ENCODE results near the gene SFMBT2.
A peak's percentile ranks its signal among the peaks of the same experiment; 100 is the strongest.

The SFMBT2 gene

DNA sequence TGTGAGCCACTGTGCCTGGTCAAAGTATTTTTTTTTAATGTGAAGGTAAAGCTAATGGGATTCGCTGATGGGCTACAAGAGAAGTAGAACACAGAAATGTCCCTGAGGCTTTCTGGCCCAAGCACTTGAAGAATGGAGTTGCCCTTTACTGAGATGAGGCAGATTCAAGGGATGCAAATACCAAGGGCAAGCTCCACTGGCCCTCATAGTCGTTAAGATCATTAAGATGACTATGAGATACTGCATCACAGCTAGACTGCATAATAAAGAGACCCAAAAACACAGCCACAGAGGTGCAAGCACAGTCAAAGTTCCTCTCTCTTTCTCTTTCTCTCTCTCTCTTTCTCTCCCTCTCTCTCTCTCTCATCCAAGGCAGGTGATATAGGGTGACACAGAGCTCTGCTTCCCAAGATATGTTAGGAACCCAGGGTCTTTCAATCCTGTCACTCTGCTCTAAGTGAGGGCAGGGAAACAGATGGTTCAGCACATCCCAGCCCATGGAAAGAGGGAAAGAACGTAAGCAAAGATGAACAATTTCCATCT, 117.4 kb downstream of the SFMBT2 start:
- no peak for DNase-seq

- no peak for DNase-seq
Measured at GRCh38 chr10:7291487-7292270, 119.2 kb downstream of the SFMBT2 start.

- no peak for DNase-seq
Measured at GRCh38 chr10:7288060-7288690, 122.7 kb downstream of the SFMBT2 start.

GRCh38 chr10:7287377-7287776, 123.5 kb downstream of the SFMBT2 start:
- DNase-seq: no peak

DNA sequence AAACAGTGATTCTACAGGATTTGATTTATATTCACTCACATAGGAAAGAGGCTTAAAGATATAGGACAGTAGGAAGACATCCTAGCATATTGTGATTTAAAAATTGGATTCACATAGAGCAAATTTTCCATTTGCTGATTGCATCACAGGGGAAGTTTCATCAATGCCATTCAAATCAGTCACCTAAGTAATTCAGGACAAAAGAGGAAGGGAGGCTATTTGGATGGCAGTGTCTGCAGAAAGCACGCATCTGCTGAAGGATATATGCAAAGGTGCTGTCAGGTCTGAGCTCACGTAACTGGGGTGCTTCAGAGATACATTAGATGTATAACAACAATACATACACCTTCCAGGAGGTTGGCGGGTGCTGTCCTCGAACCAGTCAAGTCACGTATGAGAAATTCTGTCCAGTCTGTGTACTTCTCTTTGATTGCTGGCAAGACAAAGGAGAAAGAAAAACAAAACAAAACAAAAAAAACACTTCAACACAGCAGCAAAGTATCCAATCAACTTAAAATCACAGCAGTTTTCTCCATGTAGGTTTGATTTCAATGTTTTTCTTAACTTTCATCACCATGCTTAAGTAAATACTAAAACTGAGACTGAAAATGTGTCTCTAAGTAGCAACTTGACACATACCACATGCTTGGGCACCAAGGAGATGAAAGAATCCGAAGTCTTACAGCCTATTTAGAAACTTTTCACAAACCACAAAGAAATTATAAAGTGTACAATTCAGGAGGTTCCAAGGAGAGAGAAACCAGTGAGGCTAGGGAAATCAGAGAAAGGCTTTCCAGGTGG, 125.1 kb downstream of the SFMBT2 start:
- DNase-seq: no peak

- DNase-seq: no peak
Measured at GRCh38 chr10:7283246-7283645, 127.6 kb downstream of the SFMBT2 start.

GRCh38 chr10:7282457-7282856, 128.4 kb downstream of the SFMBT2 start:
- DNase-seq: no peak

GRCh38 chr10:7281429-7281828, 129.4 kb downstream of the SFMBT2 start:
- no peak for DNase-seq

GRCh38 chr10:7279303-7279702, 131.5 kb downstream of the SFMBT2 start:
- DNase-seq: no peak

DNA sequence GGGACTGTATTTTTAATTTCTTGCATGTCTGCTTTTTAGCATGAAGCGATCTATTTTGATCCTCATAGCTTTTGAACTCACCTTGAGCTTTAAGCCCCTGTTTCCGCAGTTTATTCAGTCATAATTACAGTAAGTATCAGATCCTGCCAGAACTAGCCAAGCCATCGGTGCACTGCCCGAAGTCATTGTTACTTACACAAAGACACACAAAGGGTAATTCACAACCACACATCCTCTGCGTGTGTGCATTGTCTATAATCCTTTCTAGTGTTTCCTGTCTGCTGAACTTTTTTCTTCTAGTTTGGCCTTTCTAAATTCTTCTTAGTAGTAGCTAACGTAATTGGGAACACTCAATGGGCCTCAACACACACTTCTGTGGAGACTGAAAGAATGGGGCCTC, 133.0 kb downstream of the SFMBT2 start:
- no peak for DNase-seq

DNA sequence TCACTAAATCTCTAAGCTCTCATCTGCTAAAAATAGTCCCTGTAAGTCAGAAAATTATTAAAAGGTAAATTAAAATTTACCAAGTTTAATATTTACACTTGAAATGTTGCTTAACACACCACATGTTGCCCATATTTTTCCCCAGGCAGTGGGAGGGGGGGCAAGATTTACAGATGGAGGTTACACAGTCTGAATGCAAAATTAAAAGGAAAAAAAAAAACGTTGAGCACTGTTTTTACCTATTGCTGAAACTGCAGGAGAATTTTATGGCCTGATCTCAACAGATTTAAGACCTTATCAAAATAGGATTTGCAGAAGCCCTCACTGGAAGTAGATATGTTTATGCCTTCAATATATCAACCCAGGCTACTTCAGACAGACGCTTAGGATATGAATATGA, 133.4 kb downstream of the SFMBT2 start:
- DNase-seq: no peak

DNA sequence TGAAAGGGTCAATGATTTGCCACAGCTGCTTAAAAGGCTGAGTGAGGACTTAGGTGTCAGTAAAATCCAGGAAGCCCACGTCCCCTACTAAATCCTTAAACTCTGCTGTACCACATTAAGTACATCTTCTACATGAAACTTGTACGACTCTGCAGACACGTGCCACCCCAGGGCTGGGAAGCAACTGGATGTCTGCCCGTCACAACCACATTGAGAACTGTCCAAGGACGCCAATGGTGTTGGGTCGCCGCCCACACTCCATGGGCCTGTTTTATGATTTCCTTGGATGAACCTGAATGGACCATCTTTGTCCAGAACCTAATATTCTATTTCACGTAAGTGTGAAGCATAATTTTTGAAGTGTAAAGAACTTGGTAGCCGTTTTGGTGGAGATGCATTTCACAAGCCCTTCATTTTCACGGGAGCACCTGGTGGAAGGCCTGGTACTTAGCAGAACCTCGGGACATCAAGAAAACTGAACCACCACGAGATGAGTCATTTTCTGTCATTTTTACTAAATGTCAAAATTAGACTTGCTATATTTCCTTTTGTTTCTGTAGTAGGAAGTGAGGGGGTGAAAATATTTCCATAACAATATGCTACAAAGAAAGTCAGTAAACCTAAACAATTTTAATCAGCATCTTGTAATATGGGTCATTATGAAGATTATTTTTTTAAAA, 134.9 kb downstream of the SFMBT2 start:
- no peak for DNase-seq

GRCh38 chr10:7274293-7274692, 136.5 kb downstream of the SFMBT2 start:
- no peak for DNase-seq

DNA sequence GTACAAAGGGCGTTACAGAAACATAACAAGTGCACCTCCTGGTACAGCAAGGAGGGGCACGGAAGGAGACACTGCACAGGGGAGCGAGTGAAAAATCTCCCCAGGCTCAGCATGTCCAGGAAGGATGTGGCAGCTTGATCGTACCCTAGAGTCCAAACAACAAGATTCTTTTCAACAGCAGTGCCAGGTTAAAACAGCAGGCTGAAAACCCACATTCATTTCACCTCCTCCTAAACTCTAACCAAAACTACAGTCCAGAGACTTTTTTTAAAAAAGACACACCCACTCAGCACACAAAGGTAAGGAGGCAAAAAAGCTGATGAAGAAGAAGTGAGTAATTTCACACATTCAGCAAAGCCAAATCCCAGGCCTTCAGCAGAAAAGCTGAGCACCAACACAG, 138.8 kb downstream of the SFMBT2 start:
- peak; percentile 39 for DNase-seq

DNA sequence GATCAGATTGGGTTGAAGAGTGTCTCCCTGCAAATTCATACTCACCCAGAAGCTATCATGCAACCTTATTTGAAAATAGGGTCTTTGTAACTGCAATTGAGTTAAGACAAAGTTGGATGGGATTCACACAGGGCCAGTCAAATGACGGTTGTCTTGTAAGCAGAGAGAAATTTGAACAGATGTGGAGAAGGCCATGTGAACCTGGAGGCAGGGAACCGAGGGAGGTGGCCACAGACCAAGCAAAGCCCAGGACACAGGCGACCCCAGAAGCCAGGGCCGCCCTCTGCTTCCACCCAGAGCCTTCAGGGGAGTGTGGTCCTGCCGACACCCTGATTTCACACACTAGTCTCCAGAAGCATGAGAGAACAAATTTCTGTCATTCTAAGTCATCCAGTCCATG, 140.8 kb downstream of the SFMBT2 start:
- no peak for DNase-seq

- DNase-seq: no peak
Measured at GRCh38 chr10:7267142-7267541, 143.7 kb downstream of the SFMBT2 start.

DNA sequence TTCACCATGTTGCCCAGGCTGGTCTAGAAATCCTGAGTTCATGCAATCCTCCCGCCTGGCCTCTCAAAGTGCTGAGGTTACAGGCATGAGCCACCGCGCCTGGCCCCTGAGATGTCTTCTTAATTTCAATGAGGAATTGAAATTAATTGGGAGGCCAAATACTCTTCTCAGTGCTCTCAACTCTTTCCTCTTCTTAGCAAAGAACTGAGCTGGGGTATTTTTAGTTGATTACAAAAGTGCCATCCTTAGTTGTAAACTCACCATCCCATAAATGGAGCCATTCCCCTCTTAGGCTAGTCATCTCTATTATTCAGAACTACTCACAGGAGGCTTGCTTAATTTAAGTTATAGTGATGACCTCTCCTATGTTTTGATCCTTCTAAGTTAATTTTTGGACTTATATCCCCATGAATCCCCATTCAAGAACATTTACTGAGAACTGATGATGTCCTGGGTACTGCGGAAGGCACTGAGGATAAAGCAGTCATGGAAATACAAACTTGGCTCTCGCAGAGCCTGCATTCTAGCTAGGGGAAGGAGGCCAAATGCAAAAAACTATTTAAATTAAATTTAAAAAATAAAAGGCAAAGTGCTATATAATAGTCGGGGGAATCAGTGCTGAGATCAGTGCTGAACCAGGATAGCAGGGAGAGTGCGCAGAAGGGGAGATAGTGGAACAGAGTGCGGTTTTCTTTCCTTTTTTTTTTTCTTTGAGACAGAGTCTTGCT, 145.3 kb downstream of the SFMBT2 start:
- no peak for DNase-seq

DNA sequence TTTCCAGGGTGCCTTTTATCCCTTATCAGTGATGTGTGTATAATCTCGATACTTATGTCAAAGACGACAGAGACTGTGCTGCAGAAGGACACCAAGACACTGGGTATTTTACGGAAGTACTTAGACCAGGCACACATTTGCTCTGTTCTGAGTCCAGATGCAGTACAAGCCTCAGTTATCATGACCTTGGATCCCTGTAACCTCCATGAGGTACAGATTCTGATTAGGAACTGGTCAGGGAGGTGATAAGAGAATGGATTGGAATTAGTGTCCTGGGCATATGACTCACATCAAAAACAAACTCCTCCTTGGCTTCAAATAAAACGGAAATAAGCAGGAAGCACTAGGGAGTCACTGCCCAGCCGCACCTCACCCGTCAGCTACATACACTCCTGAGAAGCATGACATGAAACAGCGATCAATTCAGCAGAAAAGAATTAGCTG, 146.5 kb downstream of the SFMBT2 start:
- DNase-seq: no peak

DNA sequence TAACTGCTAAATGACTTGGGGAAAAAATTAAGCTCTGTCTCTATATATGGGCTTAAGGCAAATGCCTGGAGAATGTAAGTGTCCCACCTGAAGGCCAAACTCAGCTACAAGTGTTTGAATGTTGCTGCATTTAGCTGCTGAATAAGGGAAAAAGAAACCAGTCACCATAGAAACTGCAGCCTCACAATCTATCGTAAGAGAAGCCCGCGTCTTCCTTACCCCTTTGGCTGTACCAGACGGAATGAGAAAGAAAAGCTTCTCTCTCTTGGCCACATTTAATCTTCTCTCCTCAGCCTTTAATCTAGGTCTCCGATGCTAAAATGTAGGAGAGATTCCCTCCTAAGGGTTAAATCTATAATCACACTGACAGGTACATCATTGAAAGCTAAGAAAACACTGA, 147.2 kb downstream of the SFMBT2 start:
- DNase-seq: no peak

DNA sequence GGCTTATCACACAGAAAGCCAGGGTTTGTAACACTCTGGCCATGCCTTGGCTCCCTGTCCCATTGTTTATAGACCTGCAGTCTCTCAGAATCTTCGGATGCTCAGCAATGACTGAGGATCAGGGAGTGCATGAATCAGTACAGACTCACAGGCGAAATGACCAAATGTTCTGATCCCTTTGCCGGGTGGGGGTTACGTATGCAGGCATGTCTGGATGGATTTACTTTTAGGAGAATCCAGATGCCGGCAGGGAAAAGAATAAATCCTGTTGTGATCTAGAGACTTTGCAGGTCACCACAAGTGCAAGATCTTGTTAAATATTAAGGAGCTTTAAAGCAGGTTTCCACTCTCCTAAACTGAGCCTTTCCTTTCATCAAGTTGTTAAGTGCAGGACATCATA, 149.5 kb downstream of the SFMBT2 start:
- DNase-seq: no peak

DNA sequence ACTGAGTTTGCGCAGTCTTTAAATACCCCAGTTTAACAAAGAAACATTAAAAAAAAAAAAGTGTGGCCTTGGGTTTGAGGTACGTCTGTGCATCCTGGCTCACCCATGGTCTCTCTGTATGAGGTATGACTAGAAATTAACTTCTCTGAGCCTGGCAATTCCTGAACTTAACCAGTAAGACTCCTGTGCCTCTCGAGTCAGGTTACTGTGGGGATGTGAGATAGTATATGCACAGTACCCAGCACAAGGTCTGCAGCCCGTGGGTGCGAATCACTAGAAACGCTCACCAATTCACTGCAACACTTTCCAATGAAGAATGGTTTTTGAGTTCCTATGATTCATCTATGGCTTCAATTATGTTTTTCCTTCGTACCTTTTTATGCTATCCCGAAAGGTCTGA, 149.9 kb downstream of the SFMBT2 start:
- no peak for DNase-seq

GRCh38 chr10:7260412-7260900, 150.4 kb downstream of the SFMBT2 start:
- DNase-seq: peak; percentile 61
